SK-MEL-5 (cell line): ENCODE results near the gene IL18RAP. TPM values are rescaled to one million over a fixed set of nuclear protein-coding genes. Genes with fewer than 3 reads are reported as not detected.

Source experiments
- DNase-seq: peaks from one replicate; pipeline ENCODE4 v3.0.0-alpha.2; 2016; ENCODE audit warnings: low read depth, low spot score
- in situ Hi-C: cut with HindIII; loops from 2 replicates; pipeline ENCODE4 v1.10.0; 2016; ENCODE audit warnings: low sequenced_read_pairs, high pct_unique_total_duplicates, low pct_unique_long_range_greater_than_20kb
- total RNA-seq: library from RNA; depleted of rRNA; stranded (reverse); fragments of >200 nt; shearing (Covaris generic); gene quantifications from 2 replicates; pipeline ENCODE4 v1.2.3, GENCODE V29; 2014

Gene IL18RAP
- total RNA-seq, 1 experiment from 2014 or later, result not detected

DNA sequence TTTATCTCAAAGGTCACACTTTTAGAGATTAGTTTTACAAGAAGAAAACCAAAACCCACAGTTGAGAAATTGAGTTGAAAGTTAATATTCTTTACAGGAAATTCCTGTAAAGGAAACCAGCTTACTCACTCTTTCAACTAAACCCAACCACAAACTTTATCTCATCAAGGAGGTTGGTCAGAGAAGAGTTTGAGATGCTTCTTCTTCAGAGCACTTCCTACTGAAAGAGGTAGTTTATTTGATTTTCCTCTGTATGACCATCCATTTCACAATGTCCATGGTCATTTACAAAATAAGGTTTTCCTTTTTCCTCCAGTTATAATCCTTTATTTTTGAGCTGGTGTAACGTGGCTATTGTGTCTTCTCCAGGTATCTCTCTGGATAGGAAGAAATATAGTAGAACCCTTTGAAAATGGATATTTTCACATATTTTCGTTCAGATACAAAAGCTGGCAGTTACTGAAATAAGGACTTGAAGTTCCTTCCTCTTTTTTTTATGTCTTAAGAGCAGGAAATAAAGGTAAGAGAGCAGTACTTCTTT, 4.5 kb upstream of the IL18RAP start:
- in situ Hi-C loops, result no loop called here
- no peak for DNase-seq

DNA sequence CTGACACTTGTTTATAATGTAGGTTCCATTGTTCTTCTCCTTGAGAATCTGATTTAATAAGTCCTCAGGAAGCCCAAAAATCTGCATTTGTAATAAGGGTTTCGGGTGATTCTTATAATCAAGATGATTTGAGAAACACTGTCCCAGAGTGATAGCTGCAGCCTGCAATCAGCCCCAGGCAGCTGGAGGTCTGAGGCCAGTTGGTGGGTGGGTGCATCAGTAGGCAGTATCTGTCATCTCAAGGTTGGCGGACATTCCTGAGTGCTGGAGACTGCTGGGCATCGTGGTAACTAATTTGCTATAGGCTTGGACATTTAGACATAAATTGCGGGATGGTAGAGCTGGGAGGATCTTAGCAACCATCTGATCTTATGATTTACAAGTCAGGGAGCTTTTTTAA, 2.7 kb upstream of the IL18RAP start:
- DNase-seq, result no peak
- in situ Hi-C loops, result no loop called here

DNA sequence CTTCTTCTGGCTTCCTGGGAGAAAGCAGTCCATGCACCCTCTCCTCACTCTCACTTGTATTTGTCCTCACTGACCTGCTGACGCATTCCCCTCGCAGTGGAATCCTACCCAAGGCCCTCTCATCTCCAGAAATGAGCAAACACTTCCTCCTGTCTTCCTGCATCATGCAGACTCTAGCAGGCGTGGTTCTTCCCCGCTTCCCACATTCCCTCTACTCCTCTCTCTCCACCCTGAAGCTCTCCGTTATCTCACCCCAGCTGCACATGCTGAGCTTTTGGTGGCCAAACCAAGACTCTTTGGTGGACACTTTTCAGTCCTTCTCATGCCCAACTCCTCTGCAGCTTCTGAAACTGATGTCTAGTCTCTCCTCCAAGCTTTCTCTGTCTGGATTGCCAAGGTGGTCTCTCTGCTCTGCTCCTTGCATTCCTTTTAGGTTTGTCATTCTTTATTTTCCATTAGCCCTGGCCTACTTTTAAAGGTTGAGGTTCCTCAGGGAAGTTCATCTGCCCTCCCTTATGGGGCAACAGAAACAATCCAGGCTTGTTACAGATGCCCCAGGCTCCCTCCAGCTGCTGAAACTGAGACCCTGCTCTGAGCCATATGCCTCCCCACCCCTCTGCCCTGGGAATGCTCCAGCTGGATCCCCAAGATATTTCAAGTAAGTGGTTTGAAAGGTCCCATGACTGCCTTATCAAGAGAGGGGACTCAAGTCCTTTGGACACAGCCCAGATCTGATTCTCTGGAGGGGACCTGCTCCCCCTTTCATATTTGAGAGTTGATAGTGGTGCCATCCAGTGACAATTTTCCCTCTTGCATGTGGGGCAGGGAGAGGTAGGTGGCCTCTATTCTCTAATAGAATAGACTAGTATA, 835 bp upstream of the IL18RAP start:
- in situ Hi-C loops, result no loop called here
- DNase-seq, result no peak

DNA sequence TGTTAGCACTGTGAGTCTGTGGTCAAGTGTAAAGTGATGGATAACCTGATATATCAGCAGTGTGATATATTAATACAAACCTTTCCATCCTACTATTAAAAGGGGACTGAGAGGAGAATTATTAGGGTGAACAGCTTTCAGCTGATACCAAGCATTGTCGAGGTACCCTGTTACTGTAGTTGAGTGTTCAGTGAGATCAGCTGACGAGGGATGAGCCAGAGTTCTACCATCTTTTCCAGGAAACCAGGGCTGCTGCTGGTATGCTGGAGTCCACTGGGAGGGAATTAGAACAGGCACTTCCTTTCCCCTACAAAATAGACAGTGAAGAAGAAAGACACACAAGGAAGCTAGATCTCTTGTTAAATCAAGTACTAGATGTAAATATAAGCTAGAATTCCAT, 408 bp downstream of the IL18RAP start:
- DNase-seq, result no peak
- in situ Hi-C loops, result no loop called here

DNA sequence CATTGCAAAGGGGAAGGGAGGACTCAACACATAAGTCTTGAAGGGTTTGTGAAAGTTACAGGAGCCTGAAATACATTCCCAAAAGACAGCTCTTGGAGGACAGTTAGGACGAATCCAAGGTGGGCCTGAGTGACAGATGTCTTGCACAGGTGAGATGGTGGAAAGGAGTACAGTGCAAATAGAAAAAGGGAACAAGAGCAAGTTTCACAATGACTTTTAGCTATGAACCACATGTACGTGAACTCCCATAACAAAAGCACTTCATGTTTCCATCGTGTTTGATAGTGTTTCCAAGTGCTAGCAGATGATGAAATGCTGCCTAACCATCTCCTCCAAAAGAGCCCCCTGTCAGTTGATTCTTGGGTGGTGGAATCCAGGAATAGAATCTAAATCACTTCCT, 1.8 kb downstream of the IL18RAP start:
- no peak for DNase-seq
- in situ Hi-C loops, result no loop called here

DNA sequence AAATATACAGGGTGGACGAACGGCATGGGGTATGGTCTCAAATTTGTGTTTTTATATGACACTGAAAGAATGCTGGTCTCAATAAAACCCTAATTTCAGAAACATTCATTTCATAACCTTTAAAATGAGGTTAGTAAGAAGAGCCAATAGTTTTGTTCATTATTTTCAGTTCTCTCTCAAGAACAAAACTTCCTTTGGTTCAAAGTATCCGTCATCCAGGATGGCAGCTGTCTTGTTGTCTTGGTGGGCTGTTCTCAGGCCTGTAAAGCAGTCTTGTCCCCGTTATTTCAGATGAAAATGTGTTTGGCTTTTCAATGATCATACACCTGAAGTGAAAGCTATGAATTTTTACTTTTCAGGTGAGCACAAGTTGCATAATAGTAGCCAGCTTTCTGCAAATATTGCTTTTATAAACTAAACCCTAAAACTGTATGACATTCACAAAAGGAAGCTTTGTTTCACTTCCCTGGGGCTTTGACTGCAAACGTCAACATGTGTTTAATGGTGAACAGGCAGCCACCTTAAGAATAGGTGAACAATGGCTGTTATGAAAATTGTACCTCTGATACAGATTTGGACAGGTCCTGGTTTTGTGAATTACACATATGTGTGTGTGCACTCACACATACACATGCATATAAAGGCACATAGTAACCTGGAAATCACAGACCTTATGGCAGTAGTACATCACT, 2.6 kb downstream of the IL18RAP start:
- no peak for DNase-seq
- in situ Hi-C loops, result no loop called here

DNA sequence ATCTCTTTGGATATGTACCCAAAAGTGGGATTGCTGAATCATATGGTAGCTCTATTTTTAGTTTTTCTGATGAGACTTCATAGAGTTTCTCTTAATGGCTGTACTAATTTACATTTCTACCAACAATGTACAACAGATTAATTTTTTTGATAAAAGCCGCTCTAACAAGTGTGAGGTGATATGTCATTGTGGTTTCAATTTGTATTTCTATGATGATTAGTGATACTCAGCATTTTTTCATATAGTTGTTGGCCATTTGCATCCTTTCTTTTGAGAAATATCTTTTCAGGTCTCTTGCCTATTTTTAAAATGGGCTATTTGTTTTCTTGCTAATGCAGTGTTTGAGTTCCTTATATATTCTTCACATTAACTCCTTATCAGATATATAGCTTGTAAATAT, 4.3 kb downstream of the IL18RAP start:
- no peak for DNase-seq
- in situ Hi-C loops, result no loop called here

DNA sequence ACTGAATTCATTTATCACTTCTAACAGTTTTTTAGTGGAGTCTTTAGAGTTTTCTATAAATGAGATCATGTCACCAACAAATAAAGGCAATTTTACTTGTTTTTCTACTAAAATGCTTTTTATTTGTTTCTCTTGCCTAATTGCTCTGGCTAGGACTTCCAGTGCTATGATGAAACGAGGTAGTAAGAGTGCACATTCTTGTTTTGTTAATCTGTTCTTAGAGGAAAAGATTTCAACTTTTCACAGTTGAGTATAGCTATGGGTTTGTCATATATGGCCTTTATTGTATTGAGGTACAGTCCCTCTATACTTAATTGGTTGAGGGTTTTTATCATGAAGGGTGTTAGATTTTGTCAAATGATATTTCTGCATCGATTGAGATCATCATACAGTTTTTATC, 5.6 kb downstream of the IL18RAP start:
- in situ Hi-C loops, result no loop called here

DNA sequence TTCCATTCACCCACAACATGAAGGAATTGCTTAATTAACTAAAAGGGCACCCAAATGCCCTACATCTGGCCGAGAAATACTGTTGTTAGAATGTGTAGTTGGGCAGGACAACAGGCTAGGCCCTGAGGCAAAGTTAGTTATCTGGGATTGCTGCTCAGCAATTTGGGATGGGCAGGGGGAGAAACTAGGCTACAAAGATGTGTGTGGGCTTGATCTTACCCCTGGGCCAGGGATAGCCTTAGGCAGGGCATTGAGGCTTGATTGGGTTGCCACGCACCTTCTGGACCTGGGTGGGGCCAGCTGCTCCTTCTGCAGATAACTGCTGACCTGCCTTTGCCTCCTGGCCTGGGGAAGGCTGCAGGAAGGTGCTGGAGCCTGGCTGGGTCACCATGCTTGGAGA, 9.4 kb downstream of the IL18RAP start:
- no peak for DNase-seq
- in situ Hi-C loops, result no loop called here

More for the DNA sequence above, 5.6 kb downstream of the IL18RAP start:
- DNase-seq, result no peak

DNA sequence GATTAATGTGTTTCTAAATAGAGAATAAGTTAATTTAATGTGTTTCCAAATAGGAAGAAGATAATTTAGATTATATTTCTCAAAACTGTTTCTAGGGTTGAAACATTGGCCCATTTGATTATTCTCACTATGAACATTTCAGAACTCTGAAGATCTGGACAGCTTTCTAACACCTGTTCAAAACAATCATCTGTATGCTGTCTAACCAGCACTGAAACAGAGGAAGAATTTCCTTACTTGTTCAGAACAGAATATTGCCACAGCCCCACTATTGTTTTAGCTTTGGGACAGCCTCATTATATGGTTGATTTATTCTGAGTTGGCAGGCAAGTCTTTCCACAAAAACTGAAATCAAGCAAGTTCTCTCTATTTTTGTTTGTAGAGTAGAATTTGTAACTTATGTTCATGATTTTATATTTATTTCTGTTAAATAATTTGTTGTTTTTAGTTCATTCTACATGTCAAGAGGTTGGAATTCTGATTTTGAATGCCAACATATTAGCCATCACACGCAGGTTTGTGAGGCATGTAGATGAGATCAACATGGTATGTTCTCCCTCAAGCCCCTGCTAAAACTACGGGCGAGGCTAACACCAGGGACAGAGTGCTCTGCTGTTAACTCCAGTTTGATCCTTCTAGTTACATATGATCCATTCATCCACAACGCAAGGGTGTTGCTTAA, 11.2 kb downstream of the IL18RAP start:
- in situ Hi-C loops, result no loop called here
- DNase-seq, result no peak

DNA sequence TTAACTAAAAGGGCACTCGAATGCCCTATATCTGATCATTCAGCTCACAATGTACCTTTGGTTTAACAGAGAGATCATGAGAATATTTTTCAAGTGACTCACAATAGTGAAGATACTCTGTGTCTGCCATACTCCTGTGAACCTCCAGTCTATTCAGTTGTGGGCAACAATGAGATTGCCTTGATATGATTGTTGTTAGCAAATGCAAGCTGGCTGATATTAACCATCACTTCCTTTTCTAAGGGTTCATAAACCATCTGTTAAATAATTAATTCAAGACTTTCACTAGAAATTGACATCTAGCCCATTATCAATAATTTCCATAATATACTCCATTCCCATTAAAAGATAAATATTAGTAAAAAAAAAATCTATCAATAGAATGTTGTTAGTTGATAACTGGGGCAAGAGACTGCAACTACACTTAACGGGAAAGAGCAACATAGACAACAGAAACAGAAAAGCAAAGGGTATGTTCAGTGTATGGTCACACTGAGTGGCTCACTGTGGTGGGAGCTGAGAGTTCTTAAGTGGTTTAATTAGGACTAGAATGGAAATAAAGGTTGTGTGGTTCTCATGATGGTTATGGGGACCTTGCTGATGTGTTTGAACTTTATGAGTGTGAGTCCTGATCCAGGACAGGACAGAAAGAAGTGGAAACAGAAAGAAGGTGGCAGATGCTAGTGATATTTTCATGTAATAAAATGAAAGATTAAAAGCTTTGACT, 11.9 kb downstream of the IL18RAP start:
- no peak for DNase-seq

DNA sequence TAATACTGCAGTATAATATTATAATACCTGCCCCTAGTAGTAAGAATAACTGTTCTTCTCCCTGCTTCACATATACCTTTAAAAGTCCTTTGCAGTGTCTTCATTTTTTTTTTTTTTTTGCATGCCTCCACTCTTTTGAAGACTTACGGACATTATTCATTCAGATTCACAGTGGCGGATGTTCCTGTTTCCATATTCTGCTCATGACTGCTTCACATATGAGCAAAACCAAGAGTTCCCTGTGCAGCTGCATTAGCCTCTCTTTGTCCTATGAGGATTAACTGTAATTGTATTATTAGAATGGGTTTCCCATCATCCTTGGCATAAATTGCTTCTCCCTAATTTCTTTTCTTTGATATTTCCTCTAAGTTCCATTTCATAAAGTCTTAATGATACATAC, 12.8 kb downstream of the IL18RAP start:
- in situ Hi-C loops, result no loop called here
- no peak for DNase-seq

More for the DNA sequence above, 11.9 kb downstream of the IL18RAP start:
- in situ Hi-C loops, result no loop called here

DNA sequence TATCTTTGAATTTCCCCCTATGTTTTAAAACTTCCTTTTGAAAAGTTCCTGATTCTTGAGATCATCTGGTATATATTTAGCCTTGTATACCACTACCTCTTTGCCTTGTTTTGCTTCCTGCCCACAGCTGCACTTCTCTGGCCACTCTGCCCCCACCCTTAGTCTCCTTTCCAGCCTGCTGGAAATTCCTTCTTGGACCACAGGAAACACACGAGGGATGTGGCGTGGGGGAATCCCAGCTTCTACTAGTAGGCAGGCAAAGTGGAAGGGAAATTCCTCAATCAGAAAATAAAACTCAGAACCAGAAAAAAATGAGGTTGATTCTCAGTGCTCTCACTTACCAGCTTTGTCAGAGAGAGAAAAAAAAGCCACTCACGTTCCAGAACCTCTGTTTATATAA, 13.4 kb downstream of the IL18RAP start:
- no peak for DNase-seq
- in situ Hi-C loops, result no loop called here

DNA sequence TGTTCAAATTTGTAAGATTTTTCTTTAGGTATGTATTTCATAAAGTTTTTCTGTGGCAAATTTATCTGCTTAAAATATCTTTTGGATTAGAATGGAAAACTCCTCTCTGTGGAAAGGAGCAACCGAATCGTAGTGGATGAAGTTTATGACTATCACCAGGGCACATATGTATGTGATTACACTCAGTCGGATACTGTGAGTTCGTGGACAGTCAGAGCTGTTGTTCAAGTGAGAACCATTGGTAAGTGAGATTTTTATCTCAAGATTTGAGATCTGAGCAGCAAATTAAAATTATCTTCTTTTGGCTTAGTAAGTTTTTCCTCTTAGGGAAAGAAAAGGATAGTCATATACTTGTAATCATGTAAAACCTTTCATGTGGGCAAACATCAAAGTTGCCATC, 14.2 kb downstream of the IL18RAP start:
- in situ Hi-C loops, result no loop called here
- DNase-seq, result no peak

DNA sequence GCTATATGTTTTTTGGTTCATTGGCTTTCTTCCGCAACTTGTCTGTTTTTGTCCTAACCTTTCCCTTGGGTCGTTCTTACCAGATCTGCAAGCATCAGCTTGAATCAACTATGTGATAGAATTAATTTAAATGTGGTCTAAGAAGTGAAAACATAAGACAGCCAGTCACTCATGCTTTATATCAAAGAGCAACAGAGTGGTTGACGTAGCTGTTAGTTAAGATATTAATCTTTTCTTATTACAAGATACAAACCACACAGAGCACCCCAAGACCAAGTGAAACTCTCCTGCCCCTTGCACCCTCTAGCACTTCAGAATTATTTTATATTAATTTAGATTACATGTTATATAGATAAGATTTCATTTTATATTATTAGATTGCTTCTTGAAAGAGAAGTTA, 15.2 kb downstream of the IL18RAP start:
- DNase-seq, result no peak
- in situ Hi-C loops, result no loop called here

DNA sequence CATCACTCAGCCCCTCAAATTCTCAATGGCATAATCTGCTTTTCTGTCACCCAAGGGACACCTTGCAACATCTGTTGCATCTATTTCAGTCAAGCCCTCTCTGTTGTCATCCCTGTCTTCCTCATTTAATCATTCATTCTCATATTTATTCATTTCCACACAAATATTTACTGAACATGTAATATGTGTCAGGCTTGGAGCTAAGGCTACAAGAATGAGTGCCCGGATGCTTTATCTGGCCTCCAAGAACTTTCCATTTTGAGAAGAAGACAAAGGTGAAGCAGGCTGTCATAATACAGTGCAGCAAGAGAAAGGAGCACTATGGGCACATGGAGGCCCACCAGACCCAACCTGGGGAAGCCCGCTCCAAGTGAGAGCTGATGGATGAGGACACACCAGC, 15.6 kb downstream of the IL18RAP start:
- in situ Hi-C loops, result no loop called here
- DNase-seq, result no peak

DNA sequence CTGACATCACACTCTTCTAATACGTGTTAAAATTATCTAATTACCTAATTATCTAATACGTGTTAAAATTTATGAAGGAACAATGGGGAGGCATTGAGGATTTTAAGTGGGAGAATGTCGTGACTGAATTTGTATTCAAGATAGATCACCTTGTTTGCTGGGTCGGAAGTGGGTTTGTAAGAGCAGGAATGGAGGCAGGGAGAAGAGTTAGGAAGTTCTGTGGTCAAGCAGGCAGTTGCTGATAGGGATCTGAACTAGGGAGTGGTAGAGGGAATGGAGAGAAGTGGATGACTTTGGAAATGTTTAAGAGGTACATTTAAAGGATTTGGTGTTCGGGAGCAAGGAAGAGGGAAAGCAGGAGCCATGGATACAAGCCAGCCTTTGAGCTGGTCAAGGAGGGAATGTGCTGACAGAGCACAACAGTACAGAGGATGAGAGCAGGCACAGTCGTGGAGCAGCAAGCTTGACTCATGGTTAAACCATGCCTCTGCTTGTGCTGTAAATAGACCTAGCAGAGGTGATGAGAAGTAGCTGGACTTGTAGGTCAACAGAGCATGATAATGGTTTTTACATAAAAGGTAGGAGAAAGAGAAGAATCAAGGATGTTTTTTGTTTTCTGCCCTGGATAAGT, 16.2 kb downstream of the IL18RAP start:
- in situ Hi-C loops, result no loop called here
- DNase-seq, result no peak
